ENCODE data around the gene GSTK1. TPM values are rescaled to one million over a fixed set of nuclear protein-coding genes. Genes with fewer than 3 reads are reported as not detected.
A peak's percentile ranks its signal among the peaks of the same experiment; 100 is the strongest.

The GSTK1 gene
- total RNA-seq, 2 experiments from 2014 or later = 163 to 171 TPM

GRCh38 chr7:143292876-143293275 lies 29.6 kb downstream of the GSTK1 start:
- ATAC-seq (no peak), DNase-seq (no peak)
- ChIA-PET POLR2A (interaction anchor here (1.5 to 3.8 kb wide), 2 partner anchors 12 to 13 kb away, joined by 3 to 14 read pairs; no protein-coding TSS in a partner anchor), CTCF (interaction anchor here (1.2 to 13.9 kb wide), 5 partner anchors 9 to 87 kb away, joined by 3 to 211 read pairs (median 7); no protein-coding TSS in a partner anchor)
- Mint-ChIP-seq H3K27me3 (no peaks in the 10 kb centered on the region), H3K4me3 (no peak overlapping the region), H3K9me3 (no peaks in the 10 kb centered on the region), H3K36me3 (ENCODE audit: low read depth) (peaks cover 79% of the 10 kb centered on the region), H3K4me1 (ENCODE audit: low read depth) (peaks cover 54% of the 10 kb centered on the region), H3K27ac (no peak overlapping the region)
- intact Hi-C loops (cut with micrococcal nuclease) = no loop called here
- no peak for TF ChIP-seq CTCF (IDR thresholded peaks at IDR 0.05)

GRCh38 chr7:143295870-143296269 lies 32.6 kb downstream of the GSTK1 start:
- Mint-ChIP-seq H3K9me3 (no peaks in the 10 kb centered on the region), H3K36me3 (ENCODE audit: low read depth) (peaks cover 88% of the 10 kb centered on the region), H3K27ac (peak overlapping the region; percentile 54), H3K4me3 (no peak overlapping the region), H3K27me3 (no peaks in the 10 kb centered on the region), H3K4me1 (ENCODE audit: low read depth) (peaks cover 61% of the 10 kb centered on the region)
- TF ChIP-seq CTCF (IDR thresholded peaks at IDR 0.05) = no peak
- ATAC-seq (no peak), DNase-seq (no peak)
- CTCF ChIA-PET = interaction anchor here (1.0 to 13.9 kb wide), 9 partner anchors 8 to 84 kb away, joined by 3 to 211 read pairs (median 5); partner anchors contain the start of gene CASP2
- POLR2A ChIA-PET = interaction anchor here (0.9 to 1.8 kb wide), 6 partner anchors 9 to 84 kb away, joined by 3 to 9 read pairs (median 4); partner anchors contain the start of gene GSTK1
- intact Hi-C loops (cut with micrococcal nuclease) = no loop called here

GRCh38 chr7:143296686-143297085 lies 33.4 kb downstream of the GSTK1 start:
- CTCF ChIA-PET = interaction anchor here (0.9 to 13.9 kb wide), 11 partner anchors 9 to 84 kb away, joined by 3 to 211 read pairs (median 4); partner anchors contain the start of gene CASP2
- H3K4me1 Mint-ChIP-seq (ENCODE audit: low read depth) = peaks cover 54% of the 10 kb centered on the region
- intact Hi-C loops (cut with micrococcal nuclease) = no loop called here

GRCh38 chr7:143299346-143299745 lies 36.1 kb downstream of the GSTK1 start:
- Mint-ChIP-seq H3K36me3 (ENCODE audit: low read depth) (peaks cover 88% of the 10 kb centered on the region), H3K9me3 (no peaks in the 10 kb centered on the region), H3K27ac (no peak overlapping the region), H3K27me3 (no peaks in the 10 kb centered on the region), H3K4me1 (ENCODE audit: low read depth) (peaks cover 50% of the 10 kb centered on the region), H3K4me3 (no peak overlapping the region)
- no peak for ATAC-seq
- intact Hi-C loops (cut with micrococcal nuclease) = no loop called here
- no peak for TF ChIP-seq CTCF (IDR thresholded peaks at IDR 0.05)
- ChIA-PET CTCF (interaction anchor here (0.6 to 13.9 kb wide), 34 partner anchors 9 to 297 kb away, joined by 3 to 211 read pairs (median 4); partner anchors contain the start of genes CASP2, EPHA1 and GSTK1), POLR2A (interaction anchor here (0.6 to 2.7 kb wide), 11 partner anchors 10 to 108 kb away, joined by 3 to 11 read pairs (median 4); partner anchors contain the start of gene CASP2)
- no peak for DNase-seq

More at GRCh38 chr7:143296686-143297085, 33.4 kb downstream of the GSTK1 start:
- DNase-seq (no peak), ATAC-seq (no peak)
- no peak for TF ChIP-seq CTCF (IDR thresholded peaks at IDR 0.05)
- POLR2A ChIA-PET = interaction anchor here (0.7 to 1.8 kb wide), 9 partner anchors 8 to 83 kb away, joined by 3 to 9 read pairs (median 4); partner anchors contain the start of genes CASP2 and GSTK1
- Mint-ChIP-seq H3K27me3 (no peaks in the 10 kb centered on the region), H3K36me3 (ENCODE audit: low read depth) (peaks cover 89% of the 10 kb centered on the region), H3K4me3 (no peak overlapping the region), H3K27ac (peak overlapping the region; percentile 54), H3K9me3 (no peaks in the 10 kb centered on the region)

- ChIA-PET CTCF (interaction anchor here (0.6 to 13.9 kb wide), 34 partner anchors 9 to 297 kb away, joined by 3 to 211 read pairs (median 4); partner anchors contain the start of genes CASP2, EPHA1 and GSTK1), POLR2A (interaction anchor here (0.7 to 2.7 kb wide), 11 partner anchors 10 to 107 kb away, joined by 3 to 11 read pairs (median 4); partner anchors contain the start of gene CASP2)
- peak; percentile 52 for TF ChIP-seq CTCF (IDR thresholded peaks at IDR 0.05)
- Mint-ChIP-seq H3K36me3 (ENCODE audit: low read depth) (peaks cover 88% of the 10 kb centered on the region), H3K27me3 (no peaks in the 10 kb centered on the region), H3K27ac (no peak overlapping the region), H3K4me3 (no peak overlapping the region), H3K9me3 (no peaks in the 10 kb centered on the region), H3K4me1 (ENCODE audit: low read depth) (peaks cover 51% of the 10 kb centered on the region)
- DNase-seq (peak; percentile 67), ATAC-seq (peak; percentile 90)
- intact Hi-C loops (cut with micrococcal nuclease) = no loop called here
Measured at GRCh38 chr7:143299840-143300239, 36.6 kb downstream of the GSTK1 start.

All from activated CD8-positive, alpha-beta T cell treated with anti-CD3 and anti-CD28 coated beads for 36 hours (primary cell).